Aorta (tissue), 5 donors: ENCODE results near the gene RETREG1. TPM values are rescaled to one million over a fixed set of nuclear protein-coding genes. Genes with fewer than 3 reads are reported as not detected.

Source experiments
- ATAC-seq: fragments of 200-7000 bp; cut with Tn5 transposase; one replicate; pipeline ENCODE4 v1.9.1; 2022; ENCODE audit warnings: moderate library complexity; ENCODE audit not compliant: low FRiP score
- DNase-seq, 2 donors: peaks; one replicate each; pipeline ENCODE4 v3.0.0-alpha.2; 2020
- H3K27ac ChIP-seq, 2 donors: one replicate each; pipeline ENCODE4 v1.5.1; 2013; ENCODE audit warnings: low read length in 2 of 2, mild to moderate bottlenecking in 2 of 2, moderate library complexity in 2 of 2, control low read depth in 1 of 2, inconsistent platforms in 1 of 2, low read depth in 1 of 2
- H3K27me3 ChIP-seq, 2 donors: one replicate each; pipeline ENCODE4 v1.6.1; 2013; ENCODE audit warnings: control low read depth in 1 of 2, low read length in 1 of 2, mild to moderate bottlenecking in 1 of 2, moderate library complexity in 1 of 2; ENCODE audit not compliant: insufficient read depth in 2 of 2, control insufficient read depth in 1 of 2
- H3K36me3 ChIP-seq, 2 donors: one replicate each; pipeline ENCODE4 v1.6.1; 2013; ENCODE audit warnings: control low read depth in 1 of 2, low read length in 1 of 2, mild to moderate bottlenecking in 1 of 2; ENCODE audit not compliant: insufficient read depth in 2 of 2, control insufficient read depth in 1 of 2
- H3K4me1 ChIP-seq, 2 donors: one replicate each; pipeline ENCODE4 v1.6.1; 2013; ENCODE audit warnings: low read length in 2 of 2, control low read depth in 1 of 2, mild to moderate bottlenecking in 1 of 2, moderate library complexity in 1 of 2; ENCODE audit not compliant: insufficient read depth in 2 of 2, control insufficient read depth in 1 of 2
- H3K4me3 ChIP-seq, 2 donors: one replicate each; pipeline ENCODE4 v1.5.1; 2013; ENCODE audit warnings: low read length in 2 of 2, control low read depth in 1 of 2, mild to moderate bottlenecking in 1 of 2
- H3K9me3 ChIP-seq: one replicate; pipeline ENCODE4 v1.6.1; 2013; ENCODE audit warnings: mild to moderate bottlenecking, low read length; ENCODE audit not compliant: control insufficient read depth
- WGBS, 2 donors: extraction: QIAGEN DNeasy Blood & Tissue Kit; methylation state at CpG; one replicate each; pipeline ENCODE4 v1.1.7; 2013; 5-methylcytosine and 5-hydroxymethylcytosine counted together
- intact Hi-C, 2 donors: fragments of 100-400 bp; cut with DNase I; formaldehyde crosslinking; loops; one replicate each; pipeline versions ENCODE4 v1.14.2 to v1.15.0; 2022
- polyA plus RNA-seq, 2 donors: library from polyadenylated mRNA; stranded (reverse); fragments of 200-250 nt; gene quantifications; one replicate each; pipeline ENCODE4 v1.2.3, GENCODE V29; 2013
- total RNA-seq, 2 donors: library from RNA; stranded (reverse); fragmentation: NEBNext Ultra II Directional; extraction: Animal tissue kit (Norgen Biotek cat#: 25700); gene quantifications; one replicate each; pipeline ENCODE4 v1.2.1, GENCODE V29; 2021
- donor health status: healthy with polysubstance abuse.
- donor health status: Bipolar disorder and iron deficiency.
- donor health status: DM: no; HTN: no; CAD: no.
- donor health status: DM: no; HTN: no; CAD: no.
- donor health status: DM: yes; HTN: yes; CAD: no.

Gene RETREG1
- total and polyA plus RNA-seq, 4 donors = 0.56 to 9.7 (median 4.1) TPM

DNA sequence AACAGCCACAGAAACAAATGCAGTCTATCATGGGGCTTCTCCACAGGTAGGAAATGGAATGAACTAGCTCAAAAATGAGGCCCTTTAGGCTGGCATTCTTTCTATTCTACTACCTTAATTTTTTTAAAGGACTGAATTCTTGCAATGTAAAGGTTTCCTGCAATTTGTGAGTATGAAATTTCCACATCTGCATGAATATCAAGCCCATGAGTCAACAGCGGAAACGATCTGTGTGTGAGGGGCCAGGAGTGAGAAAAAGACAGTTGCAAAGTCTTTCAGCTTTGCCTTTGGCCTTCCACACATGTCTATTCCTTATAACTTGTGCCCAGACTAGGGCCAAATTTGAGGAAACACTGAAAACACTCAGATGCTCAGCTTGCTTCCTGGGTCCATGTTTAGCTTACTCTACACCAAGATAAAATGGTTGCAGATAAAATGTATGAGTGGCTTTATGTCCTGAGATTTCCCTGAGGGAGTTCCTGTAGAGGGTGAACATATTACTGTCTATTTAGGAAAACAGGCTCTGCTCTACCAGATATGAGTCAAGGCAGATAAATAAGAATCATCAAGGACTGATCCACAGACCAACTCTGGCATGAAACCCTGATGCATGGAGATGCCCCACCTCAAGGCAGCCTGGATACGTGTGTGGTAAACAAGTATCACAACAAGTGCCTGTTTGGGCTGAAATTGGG, 46.5 kb downstream of the RETREG1 start:
- H3K4me1 ChIP-seq = peaks cover 0 to 4% of the 10 kb centered on the region in 2 donors
- H3K9me3 ChIP-seq = no peaks in the 10 kb centered on the region
- WGBS, 2 donors = 70 to 76% methylated on average over 3 of the region's 3 CpGs
- no peaks in the 10 kb centered on the region for H3K27me3 ChIP-seq
- DNase-seq = no peak
- no peak for ATAC-seq
- no peaks in the 10 kb centered on the region for H3K36me3 ChIP-seq
- H3K27ac ChIP-seq = no peak overlapping the region
- H3K4me3 ChIP-seq = no peak overlapping the region
- intact Hi-C loops = no loop called here

DNA sequence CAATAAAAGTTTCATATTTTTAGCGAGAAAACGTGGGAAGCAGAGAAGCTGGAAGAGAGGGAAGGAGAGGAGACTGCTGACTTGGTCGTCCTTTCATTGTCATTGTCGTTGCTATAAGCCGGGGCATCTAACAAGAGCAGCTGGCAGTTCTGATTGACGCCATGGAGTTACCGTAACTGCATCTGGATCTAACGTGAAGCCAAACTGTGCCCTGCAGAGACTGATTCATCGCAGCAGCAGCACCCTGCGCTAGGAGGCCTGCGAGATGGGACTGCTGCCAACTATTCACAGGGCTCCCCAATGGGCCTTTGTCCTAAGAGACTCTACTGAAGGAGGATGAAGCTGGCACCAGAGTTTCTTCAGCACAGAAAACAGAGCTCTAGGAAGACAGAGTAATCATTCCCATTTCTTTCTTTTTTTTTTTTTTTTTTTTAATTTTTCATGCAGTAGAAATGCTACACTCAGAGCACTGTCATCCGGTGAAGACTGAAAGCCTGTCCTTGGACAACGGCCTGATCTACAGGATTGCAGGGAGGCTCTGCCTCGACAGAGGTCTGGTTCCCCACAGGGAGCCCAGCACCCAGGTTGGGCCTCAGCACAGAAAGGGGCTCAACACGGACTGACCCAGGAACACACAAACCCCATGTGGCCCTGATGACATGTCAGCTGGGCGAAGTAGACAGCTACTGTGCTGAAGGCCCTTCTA, 47.8 kb downstream of the RETREG1 start:
- WGBS, 2 donors = 85 to 87% methylated on average over 16 of the region's 16 CpGs
- DNase-seq (no peak), ATAC-seq (no peak)
- Histone ChIP-seq H3K27ac (no peak overlapping the region), H3K4me3 (no peak overlapping the region), H3K36me3 (no peaks in the 10 kb centered on the region), H3K9me3 (no peaks in the 10 kb centered on the region), H3K27me3 (no peaks in the 10 kb centered on the region), H3K4me1 (no peaks in the 10 kb centered on the region)
- intact Hi-C loops = no loop called here

DNA sequence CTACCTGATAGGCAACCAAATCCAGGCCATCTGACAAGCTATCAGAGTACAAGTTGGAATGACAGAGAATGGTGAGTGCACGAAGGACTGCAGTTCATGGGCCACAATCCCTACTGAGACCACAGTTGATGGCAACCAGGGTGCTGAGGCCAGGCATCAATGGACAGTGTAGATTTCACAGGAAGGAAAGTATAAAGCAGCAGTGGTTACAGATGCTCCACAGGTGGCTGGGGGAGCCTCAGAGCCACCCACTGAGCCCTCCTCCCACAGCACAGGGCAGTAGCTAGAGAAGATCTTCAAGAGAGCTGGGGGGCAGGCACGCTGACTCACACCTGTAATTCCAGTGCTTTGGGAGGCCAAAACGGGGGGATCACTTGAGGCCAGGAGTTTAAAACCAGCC, 49.4 kb downstream of the RETREG1 start:
- ATAC-seq = no peak
- Histone ChIP-seq H3K4me3 (no peak overlapping the region), H3K9me3 (no peaks in the 10 kb centered on the region), H3K27me3 (no peaks in the 10 kb centered on the region), H3K27ac (no peak overlapping the region), H3K4me1 (no peaks in the 10 kb centered on the region), H3K36me3 (no peaks in the 10 kb centered on the region)
- whole genome bisulfite sequencing, 2 donors = 90 to 95% methylated on average over 3 of the region's 3 CpGs
- intact Hi-C loops = no loop called here
- DNase-seq = no peak

DNA sequence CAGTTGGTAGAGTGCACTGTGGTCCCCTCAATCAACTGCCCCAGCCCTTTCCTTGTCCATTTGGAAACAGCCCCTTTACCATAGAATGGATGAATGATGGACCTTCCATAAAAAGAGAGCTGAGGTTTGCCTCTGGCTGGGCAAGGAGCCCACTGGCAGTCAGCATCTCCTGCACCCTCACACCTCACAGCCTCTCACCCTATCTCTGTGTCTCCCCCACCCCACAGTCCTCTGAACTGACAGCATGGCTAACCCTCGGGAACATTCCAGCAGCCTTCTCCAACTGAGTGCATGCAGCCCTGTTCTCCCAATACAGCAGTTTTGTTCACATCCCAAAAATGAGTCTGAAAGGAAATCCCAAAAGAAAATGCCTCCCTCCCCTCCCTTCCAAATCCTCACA, 51.7 kb downstream of the RETREG1 start:
- DNase-seq (no peak), ATAC-seq (no peak)
- no peak overlapping the region for H3K27ac ChIP-seq
- no peaks in the 10 kb centered on the region for H3K9me3 ChIP-seq
- H3K27me3 ChIP-seq = no peaks in the 10 kb centered on the region
- WGBS, 2 donors = 65 to 67% methylated on average over 1 of the region's 1 CpG
- no peak overlapping the region for H3K4me3 ChIP-seq
- intact Hi-C loops = no loop called here
- H3K36me3 ChIP-seq = no peaks in the 10 kb centered on the region
- H3K4me1 ChIP-seq = no peaks in the 10 kb centered on the region

DNA sequence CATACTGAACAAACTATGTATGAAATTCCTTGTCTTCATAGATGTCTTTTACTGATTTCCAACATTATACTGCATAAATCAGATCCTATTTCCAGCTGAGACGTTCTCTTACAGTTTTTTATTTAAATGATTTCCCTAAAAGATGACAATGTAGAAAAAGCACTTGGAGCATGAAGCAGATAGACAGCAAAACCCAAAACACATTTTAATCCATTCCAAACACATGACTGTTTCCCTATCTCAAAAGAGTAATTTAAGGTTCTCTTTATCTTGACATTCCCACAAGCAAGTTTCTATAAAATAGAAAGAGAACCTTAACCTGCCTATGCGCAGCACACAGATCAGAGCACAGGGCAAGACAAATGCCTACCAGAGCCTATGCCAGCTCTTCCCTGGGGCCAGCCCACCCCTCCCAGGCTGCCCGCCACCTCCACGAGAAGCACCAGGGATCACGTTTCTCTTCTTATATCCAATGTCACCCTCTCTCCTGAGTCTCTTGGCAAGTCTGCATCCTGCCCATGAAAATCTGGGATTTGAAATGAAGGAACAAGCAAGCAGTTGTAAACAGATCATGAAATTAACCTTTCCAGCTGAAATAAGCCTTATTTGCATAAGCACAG, 52.4 kb downstream of the RETREG1 start:
- no peaks in the 10 kb centered on the region for H3K9me3 ChIP-seq
- no peak overlapping the region for H3K4me3 ChIP-seq
- H3K4me1 ChIP-seq = no peaks in the 10 kb centered on the region
- intact Hi-C loops = no loop called here
- no peak overlapping the region for H3K27ac ChIP-seq
- DNase-seq (no peak), ATAC-seq (no peak)
- WGBS, 2 donors = 39 to 44% methylated on average over 5 of the region's 5 CpGs
- H3K27me3 ChIP-seq = no peaks in the 10 kb centered on the region
- H3K36me3 ChIP-seq = no peaks in the 10 kb centered on the region

DNA sequence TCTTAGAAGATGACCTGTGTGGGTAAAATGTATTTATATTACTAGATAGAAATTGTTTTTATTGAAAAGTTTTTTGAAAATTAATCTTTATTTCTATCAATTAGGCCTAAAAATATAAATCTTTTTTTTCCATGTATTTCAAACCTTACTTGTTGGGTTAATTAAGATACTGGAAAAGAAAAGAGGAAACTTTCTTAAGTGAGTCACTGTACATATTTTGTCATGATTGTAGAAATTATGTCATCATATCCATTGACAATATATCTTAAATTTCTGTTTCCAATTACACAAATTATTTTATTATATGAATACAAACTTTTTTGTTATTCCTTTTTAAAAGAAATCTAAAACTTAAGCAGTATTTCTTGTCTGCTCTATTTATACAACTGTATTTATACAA, 53.1 kb downstream of the RETREG1 start:
- Histone ChIP-seq H3K9me3 (no peaks in the 10 kb centered on the region), H3K27me3 (no peaks in the 10 kb centered on the region), H3K27ac (no peak overlapping the region), H3K4me1 (no peaks in the 10 kb centered on the region), H3K36me3 (no peaks in the 10 kb centered on the region), H3K4me3 (no peak overlapping the region)
- intact Hi-C loops = no loop called here
- DNase-seq = no peak
- no peak for ATAC-seq

DNA sequence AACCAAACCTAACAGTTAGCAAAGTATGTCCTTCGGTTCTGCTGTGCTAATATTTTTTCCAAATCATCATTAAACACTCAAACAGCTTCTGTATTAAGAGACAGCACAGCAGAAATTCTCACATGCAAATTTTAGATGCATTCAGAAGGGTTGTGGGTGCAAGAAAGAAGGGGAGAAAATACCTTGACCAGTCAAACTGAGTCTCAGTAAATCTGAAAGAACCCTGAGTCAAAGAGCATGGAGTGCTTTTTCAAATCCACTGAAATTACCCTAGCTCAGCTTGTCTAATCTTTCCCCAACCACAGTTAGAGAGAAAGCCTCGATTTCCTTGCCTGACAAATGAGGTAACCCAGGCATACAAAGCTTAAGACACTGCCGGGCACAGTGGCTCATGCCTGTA, 55.1 kb downstream of the RETREG1 start:
- intact Hi-C loops = no loop called here
- no peak overlapping the region for H3K4me3 ChIP-seq
- no peak for DNase-seq
- H3K36me3 ChIP-seq = no peaks in the 10 kb centered on the region
- H3K4me1 ChIP-seq = no peaks in the 10 kb centered on the region
- H3K27ac ChIP-seq = no peak overlapping the region
- no peaks in the 10 kb centered on the region for H3K9me3 ChIP-seq
- whole genome bisulfite sequencing, 2 donors = 82 to 88% methylated on average over 3 of the region's 3 CpGs
- ATAC-seq = no peak
- no peaks in the 10 kb centered on the region for H3K27me3 ChIP-seq

DNA sequence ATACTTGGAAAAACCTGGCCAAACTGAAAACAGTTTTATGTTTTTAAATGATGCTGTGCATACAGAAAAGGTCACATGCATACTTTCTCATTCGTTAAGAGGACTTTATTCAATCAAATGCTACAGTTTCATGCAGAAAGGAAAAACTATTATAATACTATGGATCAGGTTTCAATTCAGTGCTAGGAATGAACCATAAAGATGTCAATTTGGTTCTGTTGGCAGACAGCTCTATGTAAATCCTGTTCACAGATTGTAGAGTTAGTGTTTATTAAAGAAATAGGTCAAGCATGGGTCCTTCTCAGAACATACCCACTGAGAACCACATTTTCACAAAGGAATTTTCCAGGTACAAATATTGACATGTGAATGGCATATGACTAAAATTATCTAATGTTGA, 57.1 kb downstream of the RETREG1 start:
- Histone ChIP-seq H3K9me3 (no peaks in the 10 kb centered on the region), H3K27ac (no peak overlapping the region), H3K36me3 (no peaks in the 10 kb centered on the region), H3K4me1 (no peaks in the 10 kb centered on the region), H3K27me3 (no peaks in the 10 kb centered on the region), H3K4me3 (no peak overlapping the region)
- 87 to 91% methylated on average over 1 of the region's 1 CpG for WGBS, 2 donors
- DNase-seq (no peak), ATAC-seq (no peak)
- intact Hi-C loops = no loop called here
